ENCODE data around the gene CLIC4. TPM values are rescaled to one million over a fixed set of nuclear protein-coding genes. Genes with fewer than 3 reads are reported as not detected.

CLIC4 gene
- total and polyA plus RNA-seq, 2 donors (not counting 1 experiment from before 2014, with no cell fraction given): 28.5 to 123 TPM

- peaks cover 21% of the 10 kb centered on the region for H3K4me1 Mint-ChIP-seq
- POLR2A ChIA-PET: interaction anchor here (0.5 kb wide), 1 partner anchor 66 kb away, joined by 3 read pairs; no protein-coding TSS in a partner anchor
- Histone ChIP-seq H4K20me1 (ENCODE audit: control insufficient read depth, insufficient read depth, low read length, poor library complexity, severe bottlenecking) (no peaks in the 10 kb centered on the region), H3K36me3 (replicated peaks in 1 of 2; ENCODE audit: control extremely low read depth in 1 of 2, control insufficient read depth in 1 of 2, extremely low read depth in 1 of 2, insufficient read depth in 2 of 2, low read length in 1 of 2) (no peaks in the 10 kb centered on the region), H3K27me3 (replicated peaks in 1 of 4; ENCODE audit: control extremely low read depth in 1 of 4, control insufficient read depth in 3 of 4, insufficient read depth in 4 of 4, low read length in 3 of 4) (no peaks in the 10 kb centered on the region), H3K4me1 (ENCODE audit: control insufficient read depth in 2 of 2, insufficient read depth in 2 of 2, low read length in 2 of 2) (peaks cover 13 to 23% of the 10 kb centered on the region in 2 donors), H3K27ac (ENCODE audit: low read length in 2 of 2) (peak overlapping the region in 1 of 2 donors; percentile 59), H3K79me2 (ENCODE audit: control insufficient read depth, insufficient read depth, low read length) (peaks cover under 1% of the 10 kb centered on the region), H2AFZ (ENCODE audit: insufficient read depth, low read depth, low read length, poor library complexity, severe bottlenecking) (peak overlapping the region; percentile 69), H3K4me3 (ENCODE audit: control extremely low read depth in 1 of 5, extremely low read depth in 1 of 5, insufficient read depth in 1 of 5, low read depth in 2 of 5, low read length in 4 of 5) (peak overlapping the region in 1 of 5 experiments; percentile 58), H3K9ac (ENCODE audit: low read length) (peak overlapping the region; percentile 60), H3K9me3 (ENCODE audit: control extremely low read depth in 1 of 3, control insufficient read depth in 2 of 3, insufficient read depth in 1 of 3, low read length in 2 of 3) (peaks cover 0 to 1% (median 0%) of the 10 kb centered on the region in 3 donors), H3K4me2 (replicated peaks; ENCODE audit: low read depth, low read length, poor library complexity, severe bottlenecking) (peak overlapping the region; percentile 74)
- intact Hi-C loops (cut with micrococcal nuclease): no loop called here
- peak overlapping the region; percentile 52 for H3K4me3 Mint-ChIP-seq
- peak overlapping the region; percentile 32 for H3K27ac Mint-ChIP-seq
- CTCF ChIA-PET: interaction anchor here (1.4 to 2.2 kb wide), 2 partner anchors 21 to 37 kb away, joined by 3 to 20 read pairs; no protein-coding TSS in a partner anchor
- DNase-seq (peak; percentile 14), ATAC-seq (ENCODE audit: low read depth) (no peak)
- TF ChIP-seq CTCF (IDR thresholded peaks at IDR 0.05): no peak
- no peak for TF ChIP-seq EZH2 (IDR thresholded peaks at IDR 0.05; ENCODE audit: borderline replicate concordance, insufficient read depth, low read depth, low read length, poor library complexity, severe bottlenecking)
- WGBS (ENCODE audit: insufficient coverage): 69% methylated on average over 2 of the region's 4 CpGs
- no peaks in the 10 kb centered on the region for H3K27me3 Mint-ChIP-seq
- no peaks in the 10 kb centered on the region for H3K9me3 Mint-ChIP-seq (ENCODE audit: insufficient read depth)
These were observed 18.5 kb upstream of the CLIC4 start for GRCh38 chr1:24726741-24727140.

GRCh38 chr1:24727501-24728216, 17.6 kb upstream of the CLIC4 start:
- H4K20me1 ChIP-seq (ENCODE audit: control insufficient read depth, insufficient read depth, low read length, poor library complexity, severe bottlenecking): no peaks in the 10 kb centered on the region
- CTCF ChIA-PET: interaction anchor here (1.4 to 2.2 kb wide), 2 partner anchors 20 to 38 kb away, joined by 3 to 20 read pairs; no protein-coding TSS in a partner anchor
- no peaks in the 10 kb centered on the region for H3K9me3 ChIP-seq (ENCODE audit: control extremely low read depth in 1 of 3, control insufficient read depth in 2 of 3, insufficient read depth in 1 of 3, low read length in 2 of 3)
- peak overlapping the region in 3 of 5 experiments; percentile 27 to 58 (median 38) for H3K4me3 ChIP-seq (ENCODE audit: control extremely low read depth in 1 of 5, extremely low read depth in 1 of 5, insufficient read depth in 1 of 5, low read depth in 2 of 5, low read length in 4 of 5)
- DNase-seq: peak; percentile 65
- no peaks in the 10 kb centered on the region for H3K27me3 Mint-ChIP-seq
- peaks cover 19 to 31% of the 10 kb centered on the region in 2 donors for H3K4me1 ChIP-seq (ENCODE audit: control insufficient read depth in 2 of 2, insufficient read depth in 2 of 2, low read length in 2 of 2)
- TF ChIP-seq EZH2 (IDR thresholded peaks at IDR 0.05; ENCODE audit: borderline replicate concordance, insufficient read depth, low read depth, low read length, poor library complexity, severe bottlenecking): no peak
- no peak for TF ChIP-seq CTCF (IDR thresholded peaks at IDR 0.05)
- peaks cover 3% of the 10 kb centered on the region for H3K79me2 ChIP-seq (ENCODE audit: control insufficient read depth, insufficient read depth, low read length)
- peak; percentile 82 for ATAC-seq (ENCODE audit: low read depth)
- H3K4me1 Mint-ChIP-seq: peaks cover 27% of the 10 kb centered on the region
- no peaks in the 10 kb centered on the region for H3K9me3 Mint-ChIP-seq (ENCODE audit: insufficient read depth)
- peak overlapping the region; percentile 60 for H3K9ac ChIP-seq (ENCODE audit: low read length)
- peak overlapping the region; percentile 74 for H3K4me3 Mint-ChIP-seq
- peak overlapping the region; percentile 71 for H3K27ac Mint-ChIP-seq
- H3K36me3 ChIP-seq (replicated peaks in 1 of 2; ENCODE audit: control extremely low read depth in 1 of 2, control insufficient read depth in 1 of 2, extremely low read depth in 1 of 2, insufficient read depth in 2 of 2, low read length in 1 of 2): no peaks in the 10 kb centered on the region
- no peaks in the 10 kb centered on the region for H3K27me3 ChIP-seq (replicated peaks in 1 of 4; ENCODE audit: control extremely low read depth in 1 of 4, control insufficient read depth in 3 of 4, insufficient read depth in 4 of 4, low read length in 3 of 4)
- intact Hi-C loops (cut with micrococcal nuclease): no loop called here
- 73% methylated on average over 4 of the region's 9 CpGs for WGBS (ENCODE audit: insufficient coverage)
- H2AFZ ChIP-seq (ENCODE audit: insufficient read depth, low read depth, low read length, poor library complexity, severe bottlenecking): peak overlapping the region; percentile 69
- POLR2A ChIA-PET: interaction anchor here (1.2 kb wide), 1 partner anchor 20 kb away, joined by 8 read pairs; no protein-coding TSS in a partner anchor
- H3K27ac ChIP-seq (ENCODE audit: low read length in 2 of 2): peak overlapping the region; percentile 25 to 59
- H3K4me2 ChIP-seq (replicated peaks; ENCODE audit: low read depth, low read length, poor library complexity, severe bottlenecking): peak overlapping the region; percentile 74

Measured in B cell (primary cell).